Transverse colon (tissue), 4 donors: Measurements from ENCODE around the gene CD72. TPM values are rescaled to one million over a fixed set of nuclear protein-coding genes. Genes with fewer than 3 reads are reported as not detected.

Experiments used
- DNase-seq: peaks from one replicate; pipeline ENCODE4 v3.0.0-alpha.2; 2019
- H3K27ac ChIP-seq, 4 donors: fragments of 200-600 bp; sonication (generic); 2 replicates each; pipeline ENCODE4 v1.5.1; 2016 to 2018; ENCODE audit warnings: inconsistent platforms in 4 of 4
- H3K27me3 ChIP-seq: fragments of 200-600 bp; sonication (generic); 2 replicates; pipeline ENCODE4 v1.5.1; 2017; ENCODE audit warnings: inconsistent platforms
- H3K36me3 ChIP-seq, 4 donors: fragments of 200-600 bp; sonication (generic); 2 replicates each; pipeline ENCODE4 v1.5.1; 2017 to 2019; ENCODE audit warnings: inconsistent platforms in 4 of 4
- H3K4me1 ChIP-seq, 4 donors: fragments of 200-600 bp; sonication (generic); 2 replicates each; pipeline ENCODE4 v1.5.1; 2017 to 2020; ENCODE audit warnings: inconsistent platforms in 4 of 4
- H3K4me3 ChIP-seq, 4 donors: fragments of 200-600 bp; sonication (generic); 1 replicate in 1 of 4; 2 replicates in 3 of 4; pipeline versions ENCODE4 v1.5.1 to v1.6.1; 2017 to 2019; ENCODE audit warnings: inconsistent platforms in 4 of 4
- H3K9me3 ChIP-seq, 2 donors: fragments of 200-600 bp; sonication (generic); 2 replicates each; pipeline ENCODE4 v1.5.1; 2017 to 2019; ENCODE audit warnings: inconsistent platforms in 2 of 2
- EP300 ChIP-seq: sonication (generic); formaldehyde crosslinking; IDR thresholded peaks from one replicate; pipeline ENCODE4 v1.6.1; 2017; ENCODE audit warnings: antibody characterized with exemption, low read depth
- POLR2A ChIP-seq: fragments of 450-650 bp; IDR thresholded peaks from one replicate; pipeline ENCODE4 v1.6.1; 2016; ENCODE audit warnings: antibody characterized with exemption, mild to moderate bottlenecking, moderate library complexity
- POLR2AphosphoS5 ChIP-seq, 3 donors: sonication (generic); formaldehyde crosslinking; IDR thresholded peaks; one replicate each; pipeline ENCODE4 v1.6.1; 2016; ENCODE audit warnings: antibody characterized with exemption in 3 of 3
- WGBS, 2 donors: methylation state at CpG; one replicate each; pipeline ENCODE4 v1.1.5; 2018; ENCODE audit warnings: low coverage in 1 of 2; 5-methylcytosine and 5-hydroxymethylcytosine counted together
- in situ Hi-C, 4 donors: fragments of 200-750 bp; cut with MboI; loops; one replicate each; pipeline versions ENCODE4 v1.15.0 to v1.15.1; 2017; ENCODE audit warnings: low sequenced_read_pairs in 3 of 4, low pct_ligation_motif_present in 1 of 4, low pct_unique_long_range_greater_than_20kb in 1 of 4
- intact Hi-C: fragments of 100-400 bp; cut with DNase I; formaldehyde crosslinking; loops from one replicate; pipeline ENCODE4 v1.15.1; 2023; ENCODE audit warnings: low total_unique reads
- total RNA-seq, 4 donors: library from RNA; depleted of rRNA; stranded (reverse); fragments of >200 nt; gene quantifications; one replicate each; pipeline ENCODE4 v1.1.0, GENCODE V29; 2016
- TF ChIP-seq, protein P1 (sequence below), 5 experiments: fragments of 200-600 bp in 3 of 5; fragments of 450-650 bp in 2 of 5; sonication (generic) in 3 of 5; IDR thresholded peaks; 1 replicate in 2 of 5; 2 replicates in 3 of 5; pipeline ENCODE4 v1.5.1; 2016 to 2017; ENCODE audit warnings: antibody characterized with exemption in 5 of 5, inconsistent platforms in 3 of 5, mild to moderate bottlenecking in 2 of 5, moderate library complexity in 1 of 5

CD72 gene
- total RNA-seq, 4 donors from 2014 or later = 3.0 to 21.9 (median 10.9) TPM

GRCh38 chr9:35652829-35653209, 34.6 kb upstream of the CD72 start:
- in situ Hi-C loops = loop anchor here in 1 of 4 donors (10.0 kb wide), 1 partner anchor 92 kb away; the partner anchor contains the start of genes GBA2 and RGP1
- H3K27me3 ChIP-seq = no peaks in the 10 kb centered on the region
- H3K4me3 ChIP-seq = no peak overlapping the region
- H3K9me3 ChIP-seq = no peaks in the 10 kb centered on the region
- peak; percentile 47 for DNase-seq
- TF ChIP-seq POLR2AphosphoS5 (IDR thresholded peaks at IDR 0.05) (no peak), EP300 (no peak), POLR2A (no peak)
- TF ChIP-seq, protein P1, sequence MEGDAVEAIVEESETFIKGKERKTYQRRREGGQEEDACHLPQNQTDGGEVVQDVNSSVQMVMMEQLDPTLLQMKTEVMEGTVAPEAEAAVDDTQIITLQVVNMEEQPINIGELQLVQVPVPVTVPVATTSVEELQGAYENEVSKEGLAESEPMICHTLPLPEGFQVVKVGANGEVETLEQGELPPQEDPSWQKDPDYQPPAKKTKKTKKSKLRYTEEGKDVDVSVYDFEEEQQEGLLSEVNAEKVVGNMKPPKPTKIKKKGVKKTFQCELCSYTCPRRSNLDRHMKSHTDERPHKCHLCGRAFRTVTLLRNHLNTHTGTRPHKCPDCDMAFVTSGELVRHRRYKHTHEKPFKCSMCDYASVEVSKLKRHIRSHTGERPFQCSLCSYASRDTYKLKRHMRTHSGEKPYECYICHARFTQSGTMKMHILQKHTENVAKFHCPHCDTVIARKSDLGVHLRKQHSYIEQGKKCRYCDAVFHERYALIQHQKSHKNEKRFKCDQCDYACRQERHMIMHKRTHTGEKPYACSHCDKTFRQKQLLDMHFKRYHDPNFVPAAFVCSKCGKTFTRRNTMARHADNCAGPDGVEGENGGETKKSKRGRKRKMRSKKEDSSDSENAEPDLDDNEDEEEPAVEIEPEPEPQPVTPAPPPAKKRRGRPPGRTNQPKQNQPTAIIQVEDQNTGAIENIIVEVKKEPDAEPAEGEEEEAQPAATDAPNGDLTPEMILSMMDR (IDR thresholded peaks at IDR 0.05) = no peak
- intact Hi-C loops = no loop called here
- H3K4me1 ChIP-seq = peaks cover 0 to 41% (median 27%) of the 10 kb centered on the region in 4 donors
- no peaks in the 10 kb centered on the region for H3K36me3 ChIP-seq
- peak overlapping the region; percentile 81 to 86 (median 83) for H3K27ac ChIP-seq
- WGBS, 2 donors = 68 to 100% methylated on average over 1 to 8 of the region's 8 CpGs

- intact Hi-C loops = no loop called here
- peak; percentile 62 for DNase-seq
- in situ Hi-C loops = loop anchor here in 1 of 4 donors (10.0 kb wide), 1 partner anchor 93 kb away; the partner anchor contains the start of genes GBA2 and RGP1
- Histone ChIP-seq H3K27me3 (no peaks in the 10 kb centered on the region), H3K27ac (peak overlapping the region; percentile 81 to 86 (median 83)), H3K36me3 (no peaks in the 10 kb centered on the region), H3K9me3 (no peaks in the 10 kb centered on the region), H3K4me1 (peaks cover 2 to 40% (median 26%) of the 10 kb centered on the region in 4 donors), H3K4me3 (no peak overlapping the region)
- 50 to 69% methylated on average over 2 to 7 of the region's 7 CpGs for WGBS, 2 donors
- TF ChIP-seq EP300 (no peak), POLR2AphosphoS5 (IDR thresholded peaks at IDR 0.05) (peak in 2 of 3 donors; percentile 40 to 46), POLR2A (no peak)
Measured at GRCh38 chr9:35651956-35652828, 34.0 kb upstream of the CD72 start.

DNA sequence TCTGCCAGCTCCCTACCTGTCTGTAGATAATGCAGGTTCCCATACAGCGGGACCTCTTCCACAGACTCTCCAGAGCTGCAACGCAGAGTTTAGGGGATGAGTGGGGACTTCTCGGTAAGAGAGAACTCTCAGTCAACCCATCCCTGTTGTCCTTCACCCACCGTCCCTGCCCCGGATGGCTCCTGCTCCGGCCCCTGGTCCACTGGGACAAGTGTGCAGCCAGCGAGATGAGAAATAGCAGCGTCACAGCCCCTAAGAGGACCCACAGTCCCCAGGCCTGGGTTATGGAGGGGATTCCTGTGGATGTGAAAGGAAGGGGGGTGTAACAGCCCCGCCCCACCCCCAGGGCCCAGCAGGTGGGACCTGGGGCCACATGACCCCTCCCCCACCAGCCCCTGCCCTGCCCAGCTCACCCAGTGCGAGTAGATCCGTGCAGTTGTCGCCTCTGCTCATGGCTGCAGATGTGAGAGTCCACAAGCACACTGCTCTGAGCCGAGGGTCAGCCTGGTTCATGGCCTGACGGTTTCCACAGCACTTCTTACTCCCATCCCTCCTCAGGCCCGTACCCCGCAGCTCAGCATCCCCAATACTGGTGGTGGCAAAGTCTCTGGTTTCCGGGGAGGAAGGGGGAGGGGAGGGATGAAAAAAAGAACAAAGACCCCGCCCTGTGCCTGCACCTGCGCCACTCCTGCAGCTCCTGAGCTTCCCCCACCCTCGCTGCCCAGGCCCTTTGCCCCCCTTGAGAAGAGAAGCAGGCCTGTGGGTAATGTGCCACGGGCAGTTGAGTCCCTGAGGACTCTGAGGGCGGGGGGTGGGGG, 32.3 kb upstream of the CD72 start, which contains the start of gene SIT1:
SIT1 (minus strand) TSS at position 591 of the 818 bp plus-strand sequence; CDS start at position 513, 78 bp downstream.
- intact Hi-C loops (no loop called here), in situ Hi-C loops (loop anchor here in 1 of 4 donors (10.0 kb wide), 1 partner anchor 94 kb away; the partner anchor contains the start of genes GBA2 and RGP1)
- H3K4me1 ChIP-seq = peaks cover 4 to 42% (median 26%) of the 10 kb centered on the region in 4 donors
- peak within 1 kb of the TSS; percentile 81 to 86 (median 83) for H3K27ac ChIP-seq
- no peaks in the 10 kb centered on the region for H3K36me3 ChIP-seq
- H3K4me3 ChIP-seq = peak within 1 kb of the TSS in 1 of 4 donors; percentile 35
- H3K27me3 ChIP-seq = no peaks in the 10 kb centered on the region
- TF ChIP-seq, protein P1 (IDR thresholded peaks at IDR 0.05) = no peak
- WGBS, 2 donors = 66% methylated on average over 18 of the region's 22 CpGs; no CpG with 5 or more reads in 1 of the 2 donors
- DNase-seq = no peak
- H3K9me3 ChIP-seq = no peaks in the 10 kb centered on the region

DNA sequence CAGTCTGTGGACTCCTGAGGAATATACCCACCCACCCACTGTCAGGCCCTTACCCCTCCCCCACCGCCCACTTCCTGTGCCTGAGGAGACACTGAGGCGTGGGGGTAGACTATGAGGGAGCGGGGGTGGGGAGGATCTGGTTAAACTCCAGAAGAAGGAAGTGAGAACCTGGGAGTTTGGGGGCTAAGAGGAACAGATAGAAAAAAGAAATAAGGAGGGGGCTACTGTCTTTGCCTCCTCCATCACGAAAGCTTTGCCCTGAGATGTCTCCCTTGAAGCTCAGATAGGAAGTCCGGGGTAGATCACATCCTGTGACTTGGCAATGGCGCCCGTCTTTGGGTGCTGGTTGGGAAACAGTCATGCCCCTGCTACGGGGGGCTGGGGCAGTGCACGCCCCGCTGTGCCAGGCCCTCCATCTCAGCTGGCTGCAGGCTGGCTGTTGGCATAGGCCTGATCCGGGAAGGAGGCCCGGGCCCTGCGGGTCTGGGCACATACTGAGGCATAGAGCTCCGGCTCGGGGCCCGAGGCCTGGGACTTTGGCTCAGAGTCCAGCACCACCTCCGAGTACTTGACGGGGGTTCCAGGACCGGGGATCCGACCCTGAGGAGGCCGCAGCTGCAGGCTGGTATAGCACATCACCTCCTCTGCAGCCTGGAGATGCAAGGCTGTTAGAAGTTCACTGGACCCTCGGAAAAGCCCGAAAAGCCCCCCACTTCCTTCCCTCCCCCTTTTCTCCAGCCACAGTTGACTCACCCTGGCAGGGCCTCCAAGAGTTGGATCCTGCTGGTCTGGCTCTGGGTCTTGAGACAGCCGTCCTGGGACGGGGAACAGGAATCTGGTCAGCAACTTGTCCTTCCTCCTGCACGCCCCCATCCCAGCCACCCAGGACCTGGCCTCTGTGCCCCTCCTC, 31.5 kb upstream of the CD72 start:
- in situ Hi-C loops (loop anchor here in 1 of 4 donors (10.0 kb wide), 1 partner anchor 95 kb away; the partner anchor contains the start of genes GBA2 and RGP1), intact Hi-C loops (no loop called here)
- whole genome bisulfite sequencing, 2 donors = 39 to 68% methylated on average over 3 to 26 of the region's 26 CpGs
- no peaks in the 10 kb centered on the region for H3K36me3 ChIP-seq
- TF ChIP-seq, protein P1 (IDR thresholded peaks at IDR 0.05) = no peak
- no peak for TF ChIP-seq EP300
- TF ChIP-seq POLR2A = no peak
- no peak for TF ChIP-seq POLR2AphosphoS5 (IDR thresholded peaks at IDR 0.05)
- DNase-seq = no peak
- peak overlapping the region in 1 of 4 donors; percentile 35 for H3K4me3 ChIP-seq
- no peaks in the 10 kb centered on the region for H3K9me3 ChIP-seq
- H3K27me3 ChIP-seq = no peaks in the 10 kb centered on the region
- H3K27ac ChIP-seq = peak overlapping the region; percentile 55 to 86 (median 74)
- peaks cover 4 to 42% (median 26%) of the 10 kb centered on the region in 4 donors for H3K4me1 ChIP-seq
